ENCODE results near the gene MMP28. TPM values are rescaled to one million over a fixed set of nuclear protein-coding genes. Genes with fewer than 3 reads are reported as not detected.
A peak's percentile ranks its signal among the peaks of the same experiment; 100 is the strongest.

Gene MMP28
- total RNA-seq, 1 experiment from 2014 or later, result not detected

- Histone ChIP-seq H3T11ph (ENCODE audit: low read length) (no peak overlapping the region), H3K56ac (ENCODE audit: insufficient read length, low read depth, low read length) (no peak overlapping the region), H2AFZ (ENCODE audit: low read length) (no peak overlapping the region), H3K79me1 (ENCODE audit: insufficient read depth, low read depth, low read length, poor library complexity, severe bottlenecking) (no peaks in the 10 kb centered on the region), H4K91ac (ENCODE audit: insufficient read length, low read depth, low read length) (no peak overlapping the region), H3K79me2 (ENCODE audit: insufficient read depth, low read length) (no peaks in the 10 kb centered on the region), H2AK5ac (ENCODE audit: insufficient read length, low read length) (no peak overlapping the region), H3K18ac (ENCODE audit: insufficient read length, low read depth, low read length) (no peak overlapping the region), H2BK5ac (ENCODE audit: insufficient read length, low read length) (no peak overlapping the region), H3K9me3 (ENCODE audit: control insufficient read depth, low read depth, low read length) (no peaks in the 10 kb centered on the region), H3K9ac (ENCODE audit: extremely low read depth, insufficient read length, low read length) (no peak overlapping the region), H2BK20ac (ENCODE audit: low read depth, low read length, poor library complexity, severe bottlenecking) (no peak overlapping the region), H2BK15ac (ENCODE audit: low read depth, low read length) (no peak overlapping the region), H2BK120ac (ENCODE audit: low read depth, low read length, poor library complexity, severe bottlenecking) (no peak overlapping the region), H4K5ac (ENCODE audit: insufficient read length, low read depth, low read length) (no peak overlapping the region), H3K4ac (ENCODE audit: low read depth, low read length) (no peak overlapping the region), H3K4me1 (ENCODE audit: insufficient read depth, low read length) (no peaks in the 10 kb centered on the region), H4K8ac (replicated peaks; ENCODE audit: insufficient read length, low read depth, low read length) (no peak overlapping the region), H3K27ac (ENCODE audit: insufficient read length, low read depth, low read length) (no peak overlapping the region), H2BK12ac (ENCODE audit: insufficient read length, low read depth, low read length) (no peak overlapping the region), H3K23me2 (ENCODE audit: insufficient read length, low read depth, low read length, poor library complexity, severe bottlenecking) (no peaks in the 10 kb centered on the region), H3K27me3 (ENCODE audit: insufficient read depth, low read length) (no peaks in the 10 kb centered on the region), H3K4me2 (ENCODE audit: insufficient read depth, insufficient read length, low read length) (no peak overlapping the region), H4K20me1 (ENCODE audit: control insufficient read depth, insufficient read depth, insufficient read length) (peaks cover 3% of the 10 kb centered on the region), H3K23ac (ENCODE audit: insufficient read length, low read depth, low read length) (no peak overlapping the region), H3K14ac (ENCODE audit: insufficient read depth, low read length) (no peak overlapping the region)
- Mint-ChIP-seq H3K27ac (peak overlapping the region in 1 of 3 experiments; percentile 19; a peak in 1 of 7 replicates), H3K4me3 (no peak overlapping the region), H3K27me3 (ENCODE audit: low read depth) (no peaks in the 10 kb centered on the region; the same call in 1 of the 2 replicates), H3K4me1 (peaks cover under 1% of the 10 kb centered on the region in 2 experiments; a peak in 3 of 4 replicates), H3K36me3 (ENCODE audit: insufficient read depth in 1 of 3, low read depth in 3 of 3) (peaks cover 41 to 83% (median 77%) of the 10 kb centered on the region in 3 experiments), H3K9me3 (no peaks in the 10 kb centered on the region)
- WGBS (ENCODE audit: extremely low coverage, insufficient read length, low lambda C conversion rate), result 100% methylated on average over 5 of the region's 19 CpGs
- no peak for TF ChIP-seq CTCF (conservative IDR thresholded peaks at IDR 0.05)
- no peak for DNase-seq
Observed at GRCh38 chr17:35844547-35844946, 49.1 kb upstream of the MMP28 start.

All from H9 (cell line).